NCI-H2107 (cell line): ENCODE results near the gene RGS7.
"Not testable (repeated sequence)": the region's sequence is repeated elsewhere in the genome, so short reads cannot be mapped to it uniquely, and the experiment has no call there.

Source experiments
- DNase-seq: peaks from one replicate; lab custom pipeline; 2025; lab: John Stamatoyannopoulos, UW

The RGS7 gene

GRCh38 chr1:241332037-241332409, 25.0 kb downstream of the RGS7 start:
- no peak for DNase-seq

GRCh38 chr1:241331328-241332036, 25.5 kb downstream of the RGS7 start:
- no peak for DNase-seq

- DNase-seq: no peak
Measured at GRCh38 chr1:241330619-241331327, 26.2 kb downstream of the RGS7 start.

- DNase-seq: no peak
Measured at GRCh38 chr1:241325456-241325855, 31.5 kb downstream of the RGS7 start.

- DNase-seq: no peak
Measured at GRCh38 chr1:241323514-241324195, 33.4 kb downstream of the RGS7 start.

GRCh38 chr1:241317676-241318075, 39.3 kb downstream of the RGS7 start:
- DNase-seq: no peak

GRCh38 chr1:241316372-241316771, 40.6 kb downstream of the RGS7 start:
- no peak for DNase-seq

GRCh38 chr1:241311056-241311746, 45.8 kb downstream of the RGS7 start:
- DNase-seq: no peak

- DNase-seq: no peak
Measured at GRCh38 chr1:241310451-241310850, 46.6 kb downstream of the RGS7 start.

GRCh38 chr1:241309651-241310050, 47.4 kb downstream of the RGS7 start:
- no peak for DNase-seq

- DNase-seq: no peak
Measured at GRCh38 chr1:241308471-241308870, 48.5 kb downstream of the RGS7 start.

- no peak for DNase-seq
Measured at GRCh38 chr1:241308011-241308410, 49.0 kb downstream of the RGS7 start.

- DNase-seq: no peak
Measured at GRCh38 chr1:241306125-241306790, 50.7 kb downstream of the RGS7 start.

GRCh38 chr1:241302024-241302423, 55.0 kb downstream of the RGS7 start:
- DNase-seq: not testable (repeated sequence)

GRCh38 chr1:241299347-241299746, 57.7 kb downstream of the RGS7 start:
- DNase-seq: no peak

GRCh38 chr1:241292973-241293372, 64.0 kb downstream of the RGS7 start:
- no peak for DNase-seq

GRCh38 chr1:241291548-241291947, 65.5 kb downstream of the RGS7 start:
- not testable (repeated sequence) for DNase-seq

- no peak for DNase-seq
Measured at GRCh38 chr1:241286486-241286885, 70.5 kb downstream of the RGS7 start.

- DNase-seq: no peak
Measured at GRCh38 chr1:241276391-241276790, 80.6 kb downstream of the RGS7 start.

- DNase-seq: no peak
Measured at GRCh38 chr1:241275981-241276380, 81.0 kb downstream of the RGS7 start.

- no peak for DNase-seq
Measured at GRCh38 chr1:241275226-241275625, 81.8 kb downstream of the RGS7 start.

GRCh38 chr1:241274693-241275092, 82.3 kb downstream of the RGS7 start:
- DNase-seq: no peak
